Stomach (tissue), 9 donors: ENCODE results near the gene MCC. TPM values are rescaled to one million over a fixed set of nuclear protein-coding genes. Genes with fewer than 3 reads are reported as not detected.

Experiments
- DNase-seq, 2 donors: peaks; one replicate each; pipeline versions ENCODE4 v3.0.0 to v3.0.0-alpha.2; 2013 to 2019
- H3K27ac ChIP-seq, 5 donors: fragments of 200-600 bp in 4 of 5; sonication (generic) in 4 of 5; one replicate each; pipeline ENCODE4 v1.5.1; 2013 to 2019; ENCODE audit warnings: mild to moderate bottlenecking in 1 of 5, moderate library complexity in 1 of 5
- H3K27me3 ChIP-seq, 3 donors: fragments of 200-600 bp; sonication (generic); one replicate each; pipeline ENCODE4 v1.5.1; 2017 to 2019; ENCODE audit warnings: mixed run types in 1 of 3
- H3K36me3 ChIP-seq, 4 donors: fragments of 200-600 bp; sonication (generic); 1 replicate in 3 of 4; 2 replicates in 1 of 4; pipeline ENCODE4 v1.5.1; 2016 to 2019
- H3K4me1 ChIP-seq, 4 donors: fragments of 200-600 bp; sonication (generic); one replicate each; pipeline ENCODE4 v1.5.1; 2016 to 2019
- H3K4me3 ChIP-seq, 4 donors: fragments of 200-600 bp; sonication (generic) in 3 of 4; one replicate each; pipeline ENCODE4 v1.5.1; 2016 to 2019; ENCODE audit warnings: mild to moderate bottlenecking in 1 of 4
- H3K9me3 ChIP-seq, 4 donors: fragments of 200-600 bp; sonication (generic); one replicate each; pipeline ENCODE4 v1.5.1; 2016 to 2019
- EP300 ChIP-seq: sonication (generic); formaldehyde crosslinking; IDR thresholded peaks from one replicate; pipeline ENCODE4 v1.6.1; 2017; ENCODE audit warnings: antibody characterized with exemption
- POLR2A ChIP-seq, 4 donors: fragments of 450-650 bp; IDR thresholded peaks; one replicate each; pipeline ENCODE4 v1.6.1; 2016; ENCODE audit warnings: antibody characterized with exemption in 4 of 4, control low read depth in 2 of 4, mild to moderate bottlenecking in 1 of 4, moderate library complexity in 1 of 4
- POLR2AphosphoS5 ChIP-seq, 3 donors: sonication (generic); formaldehyde crosslinking; IDR thresholded peaks; one replicate each; pipeline ENCODE4 v1.6.1; 2016; ENCODE audit warnings: antibody characterized with exemption in 3 of 3
- WGBS, 5 donors: extraction: QIAGEN DNeasy Blood & Tissue Kit in 3 of 5; methylation state at CpG; one replicate each; pipeline versions ENCODE4 v1.1.5 to v1.1.7; 2013 to 2018; 5-methylcytosine and 5-hydroxymethylcytosine counted together
- intact Hi-C: fragments of 100-400 bp; cut with DNase I; formaldehyde crosslinking; loops from one replicate; pipeline ENCODE4 v1.15.1; 2023; ENCODE audit warnings: low total_unique reads
- polyA plus RNA-seq, 3 donors: library from polyadenylated mRNA; stranded (reverse); fragments of 200-250 nt; gene quantifications; one replicate each; pipeline ENCODE4 v1.2.3, GENCODE V29; 2013
- total RNA-seq, 5 donors: library from RNA; depleted of rRNA; stranded (reverse); fragments of >200 nt; gene quantifications; one replicate each; pipeline versions ENCODE4 v1.1.0 to v1.2.3, GENCODE V29; 2014 to 2016
- TF ChIP-seq, protein P1 (sequence below), 7 experiments: fragments of 450-650 bp in 4 of 7; fragments of 200-600 bp in 3 of 7; sonication (generic) in 3 of 7; IDR thresholded peaks; one replicate each; pipeline ENCODE4 v1.5.1; 2016 to 2019; ENCODE audit warnings: antibody characterized with exemption in 7 of 7, control low read depth in 2 of 7, mild to moderate bottlenecking in 1 of 7
- donor health status: healthy with polysubstance abuse.
- donor health status: Bipolar disorder and iron deficiency.
- donor health status: healthy.

MCC gene
- total and polyA plus RNA-seq, 8 donors: 3.8 to 35.1 (median 8.9) TPM

DNA sequence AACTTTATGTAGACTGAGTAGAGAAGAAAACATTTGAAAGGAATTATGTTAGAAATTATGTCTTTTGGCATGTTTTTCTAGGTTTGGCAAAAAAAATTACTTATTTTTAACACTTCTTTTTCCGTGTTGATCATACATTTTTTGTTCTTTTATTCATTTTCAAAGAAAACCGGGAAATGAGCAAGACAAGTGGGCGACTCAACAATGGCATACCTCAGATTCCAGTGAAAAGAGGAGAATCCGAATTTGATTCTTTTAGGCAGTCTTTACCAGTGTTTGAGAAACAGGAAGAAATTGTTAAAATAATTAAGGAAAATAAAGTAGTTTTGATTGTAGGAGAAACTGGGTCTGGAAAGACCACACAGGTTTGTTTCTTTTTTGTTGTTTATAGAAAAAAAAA lies 38.2 kb upstream of the MCC start:
- intact Hi-C loops: loop anchor here (5.0 kb wide), 1 partner anchor 544 kb away; no protein-coding TSS in a partner anchor
- no peak overlapping the region for H3K27ac ChIP-seq
- peaks cover 0 to 23% (median 10%) of the 10 kb centered on the region in 4 donors for H3K4me1 ChIP-seq
- no peak for TF ChIP-seq EP300
- TF ChIP-seq POLR2A (IDR thresholded peaks at IDR 0.05): no peak
- TF ChIP-seq, protein P1, sequence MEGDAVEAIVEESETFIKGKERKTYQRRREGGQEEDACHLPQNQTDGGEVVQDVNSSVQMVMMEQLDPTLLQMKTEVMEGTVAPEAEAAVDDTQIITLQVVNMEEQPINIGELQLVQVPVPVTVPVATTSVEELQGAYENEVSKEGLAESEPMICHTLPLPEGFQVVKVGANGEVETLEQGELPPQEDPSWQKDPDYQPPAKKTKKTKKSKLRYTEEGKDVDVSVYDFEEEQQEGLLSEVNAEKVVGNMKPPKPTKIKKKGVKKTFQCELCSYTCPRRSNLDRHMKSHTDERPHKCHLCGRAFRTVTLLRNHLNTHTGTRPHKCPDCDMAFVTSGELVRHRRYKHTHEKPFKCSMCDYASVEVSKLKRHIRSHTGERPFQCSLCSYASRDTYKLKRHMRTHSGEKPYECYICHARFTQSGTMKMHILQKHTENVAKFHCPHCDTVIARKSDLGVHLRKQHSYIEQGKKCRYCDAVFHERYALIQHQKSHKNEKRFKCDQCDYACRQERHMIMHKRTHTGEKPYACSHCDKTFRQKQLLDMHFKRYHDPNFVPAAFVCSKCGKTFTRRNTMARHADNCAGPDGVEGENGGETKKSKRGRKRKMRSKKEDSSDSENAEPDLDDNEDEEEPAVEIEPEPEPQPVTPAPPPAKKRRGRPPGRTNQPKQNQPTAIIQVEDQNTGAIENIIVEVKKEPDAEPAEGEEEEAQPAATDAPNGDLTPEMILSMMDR (IDR thresholded peaks at IDR 0.05): no peak
- no peak for TF ChIP-seq POLR2AphosphoS5 (IDR thresholded peaks at IDR 0.05)
- H3K27me3 ChIP-seq: no peaks in the 10 kb centered on the region
- peaks cover 0 to 17% (median 8%) of the 10 kb centered on the region in 4 donors for H3K36me3 ChIP-seq
- 90 to 99% (median 94%) methylated on average over 4 of the region's 4 CpGs for WGBS, 5 donors
- no peak for DNase-seq
- H3K9me3 ChIP-seq: peaks cover 4 to 8% (median 7%) of the 10 kb centered on the region in 4 donors
- no peak overlapping the region for H3K4me3 ChIP-seq

DNA sequence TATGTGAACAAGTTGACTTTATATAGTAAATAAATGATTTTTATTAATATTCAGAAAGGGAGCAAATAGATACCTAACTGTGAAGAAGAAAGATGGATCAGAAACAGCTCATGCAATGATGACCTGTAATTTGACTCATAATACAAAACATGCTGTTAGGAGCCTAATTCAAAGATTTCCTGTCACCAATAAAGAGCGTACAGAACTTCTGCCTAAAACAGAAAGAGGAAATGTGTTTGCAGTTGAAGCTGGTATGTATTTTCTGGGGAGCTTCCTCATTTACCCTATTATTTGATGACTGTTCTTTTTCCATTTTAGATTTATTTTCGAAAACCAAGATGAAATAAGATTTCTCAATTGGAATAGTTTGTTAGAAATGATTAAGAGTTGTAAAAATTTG lies 36.7 kb upstream of the MCC start:
- intact Hi-C loops: loop anchor here (5.0 kb wide), 1 partner anchor 543 kb away; no protein-coding TSS in a partner anchor
- DNase-seq: no peak
- H3K27me3 ChIP-seq: no peaks in the 10 kb centered on the region
- no peak overlapping the region for H3K27ac ChIP-seq
- WGBS, 5 donors: 63 to 82% (median 71%) methylated on average over 2 of the region's 2 CpGs
- TF ChIP-seq POLR2A (IDR thresholded peaks at IDR 0.05) (no peak), POLR2AphosphoS5 (IDR thresholded peaks at IDR 0.05) (no peak), EP300 (no peak)
- TF ChIP-seq, protein P1 (IDR thresholded peaks at IDR 0.05): no peak
- H3K4me3 ChIP-seq: no peak overlapping the region
- peaks cover 0 to 23% (median 10%) of the 10 kb centered on the region in 4 donors for H3K4me1 ChIP-seq
- no peaks in the 10 kb centered on the region for H3K9me3 ChIP-seq
- H3K36me3 ChIP-seq: peaks cover 0 to 10% (median 4%) of the 10 kb centered on the region in 4 donors

DNA sequence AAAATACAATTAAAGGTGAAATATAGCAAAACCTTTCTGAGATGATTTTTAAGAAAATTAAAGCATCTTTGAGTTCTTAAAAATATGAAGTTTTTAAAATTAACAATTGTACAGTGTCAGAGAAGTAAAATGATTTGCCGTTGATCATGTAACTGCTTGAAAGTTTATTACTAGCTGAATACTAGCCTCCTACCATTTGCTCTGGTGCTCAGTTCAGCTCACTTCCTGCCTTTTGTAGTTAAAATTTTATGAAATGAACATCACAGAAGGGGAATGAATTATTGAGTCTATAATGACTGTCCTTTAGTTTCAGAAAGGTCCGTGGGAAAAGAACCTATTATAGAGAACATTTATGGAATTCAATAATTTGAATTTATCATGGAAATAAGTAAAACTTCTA lies 34.9 kb upstream of the MCC start:
- intact Hi-C loops: no loop called here
- Histone ChIP-seq H3K4me3 (no peak overlapping the region), H3K27me3 (no peaks in the 10 kb centered on the region), H3K4me1 (peaks cover 0 to 26% (median 11%) of the 10 kb centered on the region in 4 donors), H3K27ac (no peak overlapping the region), H3K9me3 (no peaks in the 10 kb centered on the region), H3K36me3 (peaks cover 0 to 13% (median 6%) of the 10 kb centered on the region in 4 donors)
- DNase-seq: no peak
- 83 to 92% (median 89%) methylated on average over 2 of the region's 2 CpGs for WGBS, 5 donors
- TF ChIP-seq EP300 (no peak), POLR2AphosphoS5 (IDR thresholded peaks at IDR 0.05) (no peak), POLR2A (IDR thresholded peaks at IDR 0.05) (no peak)
- TF ChIP-seq, protein P1 (IDR thresholded peaks at IDR 0.05): no peak

DNA sequence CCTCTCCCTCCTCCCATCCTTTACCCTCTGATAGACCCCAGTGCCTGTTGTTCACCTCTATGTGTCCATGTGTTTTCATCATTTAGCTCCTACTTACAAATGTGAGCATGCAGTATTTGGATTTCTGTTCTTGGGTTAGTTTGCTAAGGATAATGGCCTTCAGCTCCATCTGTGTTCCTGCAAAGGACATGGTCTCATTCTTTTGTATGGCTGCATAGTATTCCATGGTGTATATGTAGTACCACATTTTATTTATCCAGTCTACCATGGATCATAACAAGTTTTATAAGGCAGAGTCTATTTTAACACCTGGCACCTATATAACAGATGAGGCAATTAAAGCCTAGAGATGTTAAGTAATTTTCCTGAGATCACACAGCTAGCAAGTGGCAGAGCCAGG lies 32.6 kb upstream of the MCC start:
- H3K36me3 ChIP-seq: peaks cover 0 to 27% (median 12%) of the 10 kb centered on the region in 4 donors
- H3K4me1 ChIP-seq: peaks cover 0 to 42% (median 19%) of the 10 kb centered on the region in 4 donors
- H3K27ac ChIP-seq: no peak overlapping the region
- TF ChIP-seq POLR2AphosphoS5 (IDR thresholded peaks at IDR 0.05) (no peak), EP300 (no peak), POLR2A (IDR thresholded peaks at IDR 0.05) (no peak)
- TF ChIP-seq, protein P1 (IDR thresholded peaks at IDR 0.05): no peak
- intact Hi-C loops: no loop called here
- H3K4me3 ChIP-seq: no peak overlapping the region
- DNase-seq: no peak
- H3K27me3 ChIP-seq: no peaks in the 10 kb centered on the region
- H3K9me3 ChIP-seq: no peaks in the 10 kb centered on the region
